D721Med (cell line): ENCODE measurements around the gene TMEM184B.
A peak's percentile ranks its signal among the peaks of the same experiment; 100 is the strongest.
"Not testable (repeated sequence)": the region's sequence is repeated elsewhere in the genome, so short reads cannot be mapped to it uniquely, and the experiment has no call there.

ENCODE experiments used
- DNase-seq: peaks from one replicate; pipeline ENCODE4 v3.0.0; 2011; ENCODE audit warnings: low spot score; ENCODE audit not compliant: insufficient read length
- FAIRE-seq: peaks from 2 replicates; lab custom pipeline; 2011; peaks lifted over from hg19 to GRCh38; lab: Jason Lieb, UNC
- TF ChIP-seq, protein P1 (sequence below): IDR thresholded peaks from 2 replicates; pipeline ENCODE4 v1.5.1; 2012; ENCODE audit warnings: mild to moderate bottlenecking, control low read depth; ENCODE audit not compliant: insufficient read depth; ENCODE audit errors: missing control alignments

Gene TMEM184B

DNA sequence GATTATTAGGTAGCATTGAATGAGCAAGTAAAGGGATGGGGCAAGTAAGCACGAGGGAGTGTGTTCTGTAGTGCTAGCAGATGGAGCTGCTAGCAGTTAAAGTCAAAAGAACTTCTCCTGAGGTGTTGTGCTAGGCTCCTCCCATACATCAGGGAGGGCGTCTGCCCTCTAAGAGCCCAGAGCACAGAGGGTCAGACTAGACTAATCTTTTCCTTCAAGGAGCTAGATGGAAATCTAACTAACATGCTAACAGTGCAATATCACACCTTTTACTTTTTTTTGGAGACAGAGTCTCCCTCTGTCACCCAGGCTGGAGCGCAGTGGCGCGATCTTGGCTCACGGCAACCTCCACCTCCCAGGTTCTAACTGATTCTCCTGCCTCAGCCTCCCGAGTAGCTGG lies 88.0 kb downstream of the TMEM184B start:
- TF ChIP-seq, protein P1, sequence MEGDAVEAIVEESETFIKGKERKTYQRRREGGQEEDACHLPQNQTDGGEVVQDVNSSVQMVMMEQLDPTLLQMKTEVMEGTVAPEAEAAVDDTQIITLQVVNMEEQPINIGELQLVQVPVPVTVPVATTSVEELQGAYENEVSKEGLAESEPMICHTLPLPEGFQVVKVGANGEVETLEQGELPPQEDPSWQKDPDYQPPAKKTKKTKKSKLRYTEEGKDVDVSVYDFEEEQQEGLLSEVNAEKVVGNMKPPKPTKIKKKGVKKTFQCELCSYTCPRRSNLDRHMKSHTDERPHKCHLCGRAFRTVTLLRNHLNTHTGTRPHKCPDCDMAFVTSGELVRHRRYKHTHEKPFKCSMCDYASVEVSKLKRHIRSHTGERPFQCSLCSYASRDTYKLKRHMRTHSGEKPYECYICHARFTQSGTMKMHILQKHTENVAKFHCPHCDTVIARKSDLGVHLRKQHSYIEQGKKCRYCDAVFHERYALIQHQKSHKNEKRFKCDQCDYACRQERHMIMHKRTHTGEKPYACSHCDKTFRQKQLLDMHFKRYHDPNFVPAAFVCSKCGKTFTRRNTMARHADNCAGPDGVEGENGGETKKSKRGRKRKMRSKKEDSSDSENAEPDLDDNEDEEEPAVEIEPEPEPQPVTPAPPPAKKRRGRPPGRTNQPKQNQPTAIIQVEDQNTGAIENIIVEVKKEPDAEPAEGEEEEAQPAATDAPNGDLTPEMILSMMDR, result no peak
- DNase-seq (no peak), FAIRE-seq (no peak)

DNA sequence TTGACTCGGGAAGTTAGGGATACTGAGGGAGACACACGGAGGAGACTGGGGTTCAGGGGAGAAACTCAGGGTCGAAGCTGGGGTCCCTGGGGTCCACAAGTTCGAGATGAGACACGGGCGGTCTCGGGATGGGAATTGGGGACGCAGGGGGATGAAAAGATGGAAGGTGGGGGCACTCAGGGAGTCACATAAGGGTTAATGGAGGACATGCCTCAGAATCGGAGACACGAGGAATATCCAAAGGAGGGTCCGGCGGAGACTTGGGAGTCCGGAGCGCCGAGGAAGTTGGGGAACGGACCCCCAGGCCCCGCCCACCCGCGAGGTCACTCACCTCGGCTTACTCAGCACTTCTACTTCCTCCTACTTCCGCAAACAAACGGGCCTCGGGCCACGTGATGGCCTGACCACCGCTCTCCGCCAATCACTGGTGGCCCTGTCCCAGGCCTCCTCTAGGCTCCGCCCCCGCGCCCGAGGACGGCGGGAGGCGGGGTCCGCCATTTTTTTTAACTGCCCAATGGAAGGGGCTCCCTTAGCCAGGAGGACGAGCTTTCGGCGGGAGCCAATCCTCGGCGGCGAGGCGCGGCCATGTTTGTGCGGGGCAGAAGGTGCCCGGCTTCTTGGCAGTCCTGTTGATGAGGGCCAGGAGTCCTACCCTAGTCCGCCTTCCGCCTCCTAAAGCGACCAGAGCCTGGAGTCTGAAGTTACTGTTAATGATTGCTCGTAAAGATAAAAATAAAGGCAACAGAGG lies 91.2 kb downstream of the TMEM184B start, which contains the start of gene PLA2G6:
PLA2G6 (minus strand) TSS at position 378 of the 748 bp plus-strand sequence. CDS start 12,404 bp downstream, outside the sequence.
- TF ChIP-seq, protein P1, result no peak
- DNase-seq, result peak; percentile 72
- no peak for FAIRE-seq

DNA sequence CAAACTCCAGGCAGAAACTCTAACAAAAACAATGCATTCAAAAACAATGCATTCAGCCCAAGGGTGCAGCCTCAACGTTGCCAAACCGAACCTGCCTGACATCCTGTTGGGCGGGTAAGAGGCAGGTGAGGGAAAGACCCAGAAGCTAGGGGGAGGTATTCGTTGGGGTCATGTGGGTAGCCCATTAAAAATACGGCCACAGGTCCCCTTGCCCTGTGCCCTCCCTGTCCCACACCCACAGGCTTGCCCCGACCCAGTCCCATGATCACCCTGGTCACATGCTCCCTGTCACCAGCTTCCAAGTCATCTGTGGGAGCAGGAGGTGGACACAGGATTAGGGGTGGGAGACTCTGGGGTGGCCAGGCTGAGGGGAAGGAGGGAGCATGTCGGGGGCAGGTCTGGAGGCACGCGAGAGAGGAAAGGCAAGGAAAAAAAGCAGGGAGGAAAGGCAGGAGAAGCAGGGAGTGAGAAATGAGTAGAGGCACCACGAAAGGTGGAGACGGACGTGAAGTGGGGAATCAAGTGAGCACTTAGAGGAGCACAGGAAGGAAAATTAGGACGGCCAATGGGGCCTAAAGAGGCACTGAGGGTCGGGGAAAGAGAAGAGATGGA lies 91.9 kb downstream of the TMEM184B start:
- DNase-seq (no peak), FAIRE-seq (no peak)
- TF ChIP-seq, protein P1, result no peak

DNA sequence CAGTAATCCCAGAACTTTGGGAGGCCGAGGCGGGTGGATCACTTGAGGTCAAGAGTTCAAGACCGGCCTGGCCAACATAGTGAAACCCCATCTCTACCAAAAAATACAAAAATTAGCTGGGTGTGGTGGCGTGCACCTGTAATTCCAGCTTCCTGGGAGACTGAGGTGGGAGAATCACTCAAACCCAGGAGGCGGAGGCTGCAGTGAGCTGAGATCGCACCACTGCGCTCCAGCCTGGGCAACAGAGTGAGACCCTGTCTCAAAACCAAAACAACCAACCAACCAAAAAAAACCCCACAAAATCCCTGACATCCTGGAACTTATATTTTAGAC lies 94.2 kb downstream of the TMEM184B start:
- not testable (repeated sequence) for FAIRE-seq, DNase-seq

DNA sequence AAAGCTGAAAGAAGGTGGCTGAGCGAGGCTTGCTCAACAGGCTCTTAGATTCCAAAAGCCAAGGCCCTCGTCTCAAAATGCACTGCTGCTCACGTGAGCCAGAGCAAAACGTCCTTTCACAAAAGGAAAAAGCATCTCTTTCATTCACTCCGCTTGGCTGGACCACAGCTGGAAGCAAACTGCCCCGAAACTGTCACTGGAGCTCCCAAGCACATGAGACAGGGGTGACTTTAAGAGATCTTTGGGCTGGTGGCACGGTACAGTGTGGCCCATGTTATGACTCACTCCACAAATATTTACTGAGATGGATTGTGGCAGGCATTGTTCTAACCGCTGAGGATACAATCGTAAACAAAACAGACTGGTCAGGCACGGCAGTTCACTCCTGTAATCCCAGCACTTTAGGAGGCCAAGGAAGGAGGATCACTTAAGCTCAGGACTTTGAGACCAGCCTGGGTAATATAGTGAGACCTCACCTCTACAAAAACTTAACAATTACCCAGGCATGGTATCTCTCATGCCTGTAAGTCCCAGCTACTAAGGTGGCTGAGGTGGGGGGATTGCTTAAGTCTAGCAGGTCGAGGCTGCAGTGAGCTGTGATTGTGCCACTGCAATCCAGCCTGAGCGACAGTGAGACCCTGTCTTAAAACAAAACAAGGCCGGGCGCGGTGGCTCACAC lies 94.7 kb downstream of the TMEM184B start:
- FAIRE-seq, result no peak

DNA sequence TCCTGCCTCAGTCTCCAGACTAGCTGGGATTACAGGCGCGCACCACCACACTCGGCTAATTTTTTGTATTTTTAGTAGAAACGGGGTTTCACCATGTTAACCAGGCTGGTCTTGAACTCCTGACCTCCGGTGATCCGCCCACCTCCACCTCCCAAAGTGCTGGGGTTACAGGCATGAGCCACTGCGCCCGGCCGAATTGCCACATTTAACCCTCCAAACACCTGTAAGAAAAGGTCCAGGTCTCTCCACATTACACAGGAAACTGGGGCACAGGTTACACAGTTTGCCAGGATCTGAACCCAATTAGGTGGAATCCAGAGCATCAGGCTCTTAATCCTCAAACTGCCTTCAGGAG lies 95.3 kb downstream of the TMEM184B start:
- FAIRE-seq, result not testable (repeated sequence)

More for the DNA sequence above, 94.7 kb downstream of the TMEM184B start:
- DNase-seq, result no peak
- TF ChIP-seq, protein P1, result no peak

DNA sequence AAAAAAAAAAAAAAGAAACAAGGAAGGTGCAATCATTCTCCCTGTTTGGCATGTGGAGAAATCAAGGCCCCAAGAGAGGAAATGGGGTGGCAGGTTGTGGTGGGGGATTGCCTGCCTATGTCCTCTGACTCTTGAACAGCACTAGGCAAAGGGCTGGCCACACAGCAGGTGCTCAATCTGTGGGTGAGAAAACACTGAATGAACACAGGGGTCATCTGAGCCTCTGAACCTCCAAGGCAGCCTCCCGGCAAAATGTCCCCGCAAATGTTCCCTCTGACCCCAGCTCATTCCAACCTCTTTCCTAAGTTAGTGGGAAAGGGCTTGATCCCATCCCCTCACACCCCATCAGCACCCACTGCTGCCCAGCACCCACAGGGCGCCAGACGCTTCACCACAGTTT lies 95.8 kb downstream of the TMEM184B start:
- no peak for DNase-seq
- TF ChIP-seq, protein P1, result no peak
- FAIRE-seq, result no peak

More for the DNA sequence above, 95.3 kb downstream of the TMEM184B start:
- DNase-seq, result not testable (repeated sequence)
